GM18520 (cell line): ENCODE results near the gene RETNLB.
A peak's percentile ranks its signal among the peaks of the same experiment; 100 is the strongest.

Experiments used
- ATAC-seq: cut with Tn5 transposase; IDR thresholded peaks from one replicate; pipeline ENCODE4 v1.9.1; 2021; ENCODE audit not compliant: unreplicated experiment

Gene RETNLB

GRCh38 chr3:108757404-108757982 is at the start of gene RETNLB:
Gene RETNLB, minus strand, starts transcription at chr3:108757410. Its CDS starts 225 bp downstream, at chr3:108757185.
- ATAC-seq, result no peak

- ATAC-seq, result peak; percentile 70
Observed at GRCh38 chr3:108806316-108806715, 49.1 kb upstream of the RETNLB start.

GRCh38 chr3:108804966-108805365 is 47.8 kb upstream of the RETNLB start:
- ATAC-seq, result no peak

- no peak for ATAC-seq
Observed at GRCh38 chr3:108804437-108804836, 47.2 kb upstream of the RETNLB start.

GRCh38 chr3:108791473-108791872 is 34.3 kb upstream of the RETNLB start:
- ATAC-seq, result no peak

- ATAC-seq, result no peak
Observed at GRCh38 chr3:108780235-108780634, 23.0 kb upstream of the RETNLB start.

- ATAC-seq, result no peak
Observed at GRCh38 chr3:108779496-108779895, 22.3 kb upstream of the RETNLB start.

GRCh38 chr3:108775649-108776048 is 18.4 kb upstream of the RETNLB start:
- ATAC-seq, result no peak

- ATAC-seq, result no peak
Observed at GRCh38 chr3:108767253-108767652, 10.0 kb upstream of the RETNLB start.

- ATAC-seq, result no peak
Observed at GRCh38 chr3:108755686-108756085, 1.5 kb downstream of the RETNLB start.

GRCh38 chr3:108744762-108745161 is 12.4 kb downstream of the RETNLB start:
- no peak for ATAC-seq

- ATAC-seq, result no peak
Observed at GRCh38 chr3:108742929-108743328, 14.3 kb downstream of the RETNLB start.

- no peak for ATAC-seq
Observed at GRCh38 chr3:108736821-108737220, 20.4 kb downstream of the RETNLB start.

GRCh38 chr3:108728934-108729333 is 28.3 kb downstream of the RETNLB start:
- ATAC-seq, result no peak

- no peak for ATAC-seq
Observed at GRCh38 chr3:108728105-108728504, 29.1 kb downstream of the RETNLB start.

GRCh38 chr3:108724101-108724500 is 33.1 kb downstream of the RETNLB start:
- ATAC-seq, result no peak

GRCh38 chr3:108722724-108723123 is 34.5 kb downstream of the RETNLB start:
- no peak for ATAC-seq

GRCh38 chr3:108719178-108719806 is 37.9 kb downstream of the RETNLB start:
- ATAC-seq, result no peak

- ATAC-seq, result no peak
Observed at GRCh38 chr3:108718454-108718853, 38.8 kb downstream of the RETNLB start.

- ATAC-seq, result no peak
Observed at GRCh38 chr3:108713816-108714215, 43.4 kb downstream of the RETNLB start.

GRCh38 chr3:108713009-108713516 is 44.1 kb downstream of the RETNLB start:
- no peak for ATAC-seq
